ENCODE results near the gene TLL2.

TLL2 gene

DNA sequence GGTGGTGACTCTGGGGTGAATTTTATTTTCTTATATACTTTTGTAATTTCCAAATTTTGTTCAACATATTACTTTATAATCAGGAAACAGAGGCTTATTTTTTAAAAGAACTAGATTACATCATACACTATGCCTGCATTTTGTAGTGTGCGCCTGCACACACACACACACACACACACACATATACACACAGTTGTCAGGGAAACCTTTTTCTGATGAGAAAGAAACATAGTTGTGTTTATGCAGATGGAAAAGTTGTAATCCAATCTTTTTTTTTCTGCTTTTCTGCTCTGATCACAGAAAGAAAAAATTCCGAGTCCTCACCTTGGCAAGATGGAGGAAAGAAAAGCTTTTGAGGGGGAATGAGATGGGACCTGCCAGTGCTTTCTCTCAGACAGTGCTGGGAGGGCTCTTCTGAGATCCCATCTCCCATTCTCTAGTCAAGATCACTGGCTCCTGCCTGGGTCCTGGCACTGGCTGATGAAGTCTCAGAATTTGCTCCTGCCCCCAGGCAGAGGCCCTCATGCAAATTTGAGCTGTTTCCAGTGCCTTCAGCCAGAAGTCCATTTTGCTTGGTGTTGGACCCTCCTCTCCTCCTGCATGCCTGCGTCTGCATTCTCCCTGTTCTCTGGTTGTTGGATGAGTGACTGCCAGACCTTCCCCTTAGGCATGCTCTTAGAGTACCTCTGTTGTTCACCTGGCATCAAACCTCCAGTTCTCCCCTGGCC lies 59.7 kb downstream of the TLL2 start:
- ATAC-seq = no peak
- Mint-ChIP-seq H3K4me1 (no peaks in the 10 kb centered on the region), H3K4me3 (no peak overlapping the region), H3K27ac (no peak overlapping the region), H3K9me3 (no peaks in the 10 kb centered on the region), H3K27me3 (no peaks in the 10 kb centered on the region)
- no peak for DNase-seq

DNA sequence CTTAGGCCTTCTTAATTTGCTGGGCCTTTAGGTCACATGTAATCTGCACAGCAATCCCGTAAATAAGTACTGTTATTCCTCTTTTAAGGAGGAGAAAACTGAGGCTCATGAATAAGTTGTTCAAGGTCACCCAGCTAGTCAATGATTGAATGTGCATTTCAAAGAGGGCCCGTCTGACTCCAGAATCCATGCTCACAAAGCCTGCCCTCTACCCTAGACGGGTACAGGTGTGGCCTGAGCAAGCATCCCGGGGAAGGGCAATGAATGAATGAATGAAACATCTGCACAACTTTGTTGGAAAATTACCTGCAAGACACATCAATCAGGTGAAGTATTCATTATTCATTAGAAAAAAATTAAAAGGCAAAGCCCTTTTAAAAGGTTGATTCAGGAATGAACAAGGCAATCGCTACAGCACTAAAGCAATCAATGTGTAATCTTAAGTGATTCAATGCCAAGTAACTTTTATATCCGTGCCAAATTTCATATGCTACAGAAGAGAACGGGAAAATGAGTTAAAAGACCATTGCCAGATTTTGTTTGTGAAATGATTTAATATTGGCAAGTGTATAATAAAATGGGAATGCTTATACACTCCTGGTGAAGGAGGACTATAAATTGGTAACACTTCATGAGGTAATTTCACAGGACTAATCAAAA lies 61.1 kb downstream of the TLL2 start:
- H3K9me3 Mint-ChIP-seq = no peaks in the 10 kb centered on the region
- H3K27ac Mint-ChIP-seq = no peak overlapping the region
- no peak overlapping the region for H3K4me3 Mint-ChIP-seq
- DNase-seq (no peak), ATAC-seq (no peak)
- H3K4me1 Mint-ChIP-seq = no peaks in the 10 kb centered on the region
- no peaks in the 10 kb centered on the region for H3K27me3 Mint-ChIP-seq

DNA sequence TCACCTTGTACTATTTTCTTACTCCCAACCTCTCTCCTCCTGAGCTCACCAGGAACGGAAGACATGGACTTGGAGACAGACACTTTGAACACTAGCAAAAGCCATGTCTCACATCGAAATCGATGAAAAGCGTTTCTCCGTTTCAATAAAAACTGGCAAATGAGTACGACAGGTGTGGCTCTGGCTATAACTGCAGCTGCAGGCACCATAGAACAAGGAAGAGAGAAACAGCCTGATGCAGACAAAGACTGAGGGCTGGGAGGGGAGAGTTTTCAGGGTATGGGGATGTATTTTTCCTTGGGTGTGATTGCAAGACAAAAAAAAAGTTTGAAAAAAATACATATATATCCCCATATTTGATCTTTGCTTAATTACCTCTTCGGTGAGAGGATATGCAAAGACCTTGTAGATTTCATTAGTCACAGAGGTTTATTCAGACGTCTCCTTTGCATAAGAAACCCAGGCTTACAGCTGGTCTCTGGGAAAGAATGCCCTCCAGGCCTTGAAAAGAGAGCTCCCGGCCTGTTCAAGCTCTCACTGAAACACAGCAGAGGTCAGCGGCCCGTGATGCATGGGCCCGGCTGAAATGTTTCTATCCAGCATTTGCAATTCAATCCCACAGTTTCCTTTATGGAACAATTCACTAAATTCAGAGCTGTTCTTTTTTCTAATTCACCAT lies 63.1 kb downstream of the TLL2 start:
- H3K4me1 Mint-ChIP-seq = no peaks in the 10 kb centered on the region
- DNase-seq (no peak), ATAC-seq (no peak)
- no peak overlapping the region for H3K4me3 Mint-ChIP-seq
- H3K9me3 Mint-ChIP-seq = no peaks in the 10 kb centered on the region
- no peak overlapping the region for H3K27ac Mint-ChIP-seq
- H3K27me3 Mint-ChIP-seq = peaks cover 12% of the 10 kb centered on the region

DNA sequence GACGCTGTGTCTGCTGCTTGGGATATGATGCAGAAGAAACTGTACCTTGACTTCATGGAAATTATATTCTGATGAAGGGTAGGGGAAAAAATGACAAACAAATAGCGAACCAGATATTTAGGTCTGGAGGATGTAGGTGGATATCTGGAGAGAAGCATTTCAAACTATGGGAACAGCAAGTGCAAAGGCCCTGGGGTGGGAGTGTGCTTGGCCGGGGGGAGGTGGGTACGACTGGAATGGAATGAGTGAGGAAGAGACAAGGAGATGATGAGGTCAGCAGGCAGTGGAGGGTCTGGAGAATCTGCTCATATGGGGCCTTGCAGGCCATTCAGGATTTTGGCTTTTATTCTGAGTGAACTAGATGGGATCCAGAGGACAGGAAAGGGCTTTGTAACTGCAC lies 65.2 kb downstream of the TLL2 start:
- Mint-ChIP-seq H3K4me1 (no peaks in the 10 kb centered on the region), H3K27me3 (peaks cover 12% of the 10 kb centered on the region), H3K27ac (no peak overlapping the region), H3K4me3 (no peak overlapping the region), H3K9me3 (no peaks in the 10 kb centered on the region)
- no peak for DNase-seq
- ATAC-seq = no peak

DNA sequence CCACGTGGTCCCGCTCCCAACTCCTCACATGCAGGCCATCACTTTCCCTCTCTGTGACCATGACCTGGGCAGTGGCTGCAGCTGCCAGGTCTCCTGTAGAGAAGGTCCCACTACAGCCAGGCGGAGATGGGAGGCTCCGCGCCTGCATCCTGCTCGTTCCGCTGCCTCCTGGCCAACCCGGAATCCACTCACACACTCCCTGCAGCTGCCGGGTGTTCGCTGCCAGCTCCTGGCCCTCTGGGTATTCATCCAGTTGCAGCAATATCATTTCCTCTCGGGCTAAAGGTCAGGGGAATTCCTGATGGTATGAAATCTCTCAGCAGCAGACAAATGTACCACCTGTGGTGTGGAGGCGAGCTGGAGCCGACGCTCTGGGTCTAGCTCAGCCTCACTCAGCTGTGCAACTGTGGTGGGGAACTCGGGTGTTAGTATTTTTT lies 65.7 kb downstream of the TLL2 start:
- Mint-ChIP-seq H3K4me1 (no peaks in the 10 kb centered on the region), H3K9me3 (no peaks in the 10 kb centered on the region), H3K27me3 (peaks cover 12% of the 10 kb centered on the region), H3K27ac (no peak overlapping the region), H3K4me3 (no peak overlapping the region)
- ATAC-seq = no peak
- no peak for DNase-seq

DNA sequence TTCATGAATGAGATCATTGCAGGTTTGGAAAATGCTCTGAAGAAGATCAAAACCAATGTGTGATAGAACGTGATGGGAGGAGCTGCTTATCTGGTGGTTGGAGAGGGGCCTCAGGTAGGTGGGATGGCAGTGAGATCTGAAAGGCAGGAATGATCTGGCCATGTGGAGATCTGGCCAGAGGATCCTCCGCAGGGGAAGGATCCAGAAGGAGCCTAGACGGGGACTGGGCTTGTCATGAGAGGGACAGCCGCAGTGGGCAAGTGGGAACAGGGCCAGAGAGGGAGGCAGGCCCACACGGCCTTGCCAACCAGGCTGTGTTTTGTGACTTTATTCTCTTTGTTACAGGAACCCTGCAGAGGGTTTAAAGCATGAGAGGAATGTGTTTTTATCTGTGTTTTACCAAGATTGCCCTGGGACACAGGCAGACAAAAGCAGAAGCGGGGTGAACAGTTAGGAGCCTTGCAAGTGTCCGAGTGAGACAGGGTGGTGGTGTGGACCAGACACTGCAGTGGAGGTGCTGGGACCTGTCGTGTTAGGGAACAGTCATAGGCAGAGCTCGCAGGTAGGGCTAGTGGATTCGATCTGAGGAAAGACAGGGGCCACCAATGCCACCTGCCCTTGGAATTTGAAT lies 66.6 kb downstream of the TLL2 start:
- no peaks in the 10 kb centered on the region for H3K9me3 Mint-ChIP-seq
- DNase-seq (no peak), ATAC-seq (no peak)
- H3K4me3 Mint-ChIP-seq = no peak overlapping the region
- H3K27me3 Mint-ChIP-seq = peaks cover 12% of the 10 kb centered on the region
- H3K4me1 Mint-ChIP-seq = no peaks in the 10 kb centered on the region
- H3K27ac Mint-ChIP-seq = no peak overlapping the region

DNA sequence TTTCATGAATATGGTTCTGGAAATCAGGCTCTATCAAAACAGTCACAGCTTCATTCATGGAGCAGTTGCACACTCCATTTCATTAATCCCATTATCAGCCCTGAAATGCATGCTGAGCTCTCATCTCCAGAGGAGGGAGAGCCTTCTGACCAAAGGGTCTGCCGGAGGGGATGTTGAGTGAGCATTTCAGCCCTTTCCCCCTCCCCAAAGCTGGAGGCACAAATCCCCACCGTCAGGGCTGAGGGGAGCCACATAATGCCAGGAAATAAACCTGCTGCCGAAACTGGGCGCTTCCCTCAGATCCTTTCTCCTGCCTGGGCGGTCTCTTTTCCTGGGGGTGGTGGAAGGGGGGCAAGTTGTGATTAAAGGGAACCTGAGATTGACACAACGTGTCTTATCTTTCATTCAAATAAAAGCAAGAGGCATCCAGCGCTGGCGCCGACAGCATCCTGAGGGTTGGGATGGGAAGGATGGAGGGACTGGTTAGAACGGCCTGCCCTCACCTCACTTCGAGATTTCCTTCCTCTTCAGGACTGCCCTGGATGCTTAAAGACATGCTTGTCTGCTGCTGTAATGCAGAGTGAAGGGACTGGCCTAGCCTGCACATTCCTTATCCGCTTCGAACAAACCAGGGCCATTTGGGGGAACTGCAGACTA lies 71.6 kb downstream of the TLL2 start:
- DNase-seq (no peak), ATAC-seq (no peak)
- H3K9me3 Mint-ChIP-seq = no peaks in the 10 kb centered on the region
- no peaks in the 10 kb centered on the region for H3K4me1 Mint-ChIP-seq
- H3K4me3 Mint-ChIP-seq = no peak overlapping the region
- H3K27me3 Mint-ChIP-seq = peaks cover 10% of the 10 kb centered on the region
- H3K27ac Mint-ChIP-seq = no peak overlapping the region

DNA sequence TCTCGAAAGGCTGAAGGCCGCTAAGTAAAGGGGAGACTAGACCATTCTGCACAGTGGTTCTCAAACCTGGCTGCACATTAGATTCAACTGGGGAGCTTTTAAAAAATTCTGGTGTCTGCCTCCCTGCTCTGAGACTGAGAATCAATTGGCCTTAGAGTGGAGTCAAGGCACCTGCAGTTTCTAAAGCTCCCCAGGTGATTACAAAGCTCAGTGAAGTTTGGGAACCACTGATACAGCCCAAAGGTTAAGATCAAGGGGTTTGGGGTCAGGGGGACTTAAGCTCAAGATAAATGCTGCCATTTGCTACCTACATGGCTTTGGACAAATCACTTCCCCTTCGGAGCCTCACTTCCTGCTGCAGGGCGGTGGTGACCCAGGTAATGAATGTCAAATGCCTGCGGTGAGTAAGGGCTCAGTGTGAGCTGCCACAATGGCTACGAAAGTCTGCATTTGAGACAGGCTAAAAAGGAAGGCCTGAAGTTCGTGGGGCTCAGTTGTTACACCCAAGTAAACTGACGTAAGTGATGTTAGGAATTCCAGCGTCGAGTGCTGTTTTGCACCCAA lies 72.3 kb downstream of the TLL2 start:
- no peak for ATAC-seq
- H3K27me3 Mint-ChIP-seq = peaks cover 3% of the 10 kb centered on the region

DNA sequence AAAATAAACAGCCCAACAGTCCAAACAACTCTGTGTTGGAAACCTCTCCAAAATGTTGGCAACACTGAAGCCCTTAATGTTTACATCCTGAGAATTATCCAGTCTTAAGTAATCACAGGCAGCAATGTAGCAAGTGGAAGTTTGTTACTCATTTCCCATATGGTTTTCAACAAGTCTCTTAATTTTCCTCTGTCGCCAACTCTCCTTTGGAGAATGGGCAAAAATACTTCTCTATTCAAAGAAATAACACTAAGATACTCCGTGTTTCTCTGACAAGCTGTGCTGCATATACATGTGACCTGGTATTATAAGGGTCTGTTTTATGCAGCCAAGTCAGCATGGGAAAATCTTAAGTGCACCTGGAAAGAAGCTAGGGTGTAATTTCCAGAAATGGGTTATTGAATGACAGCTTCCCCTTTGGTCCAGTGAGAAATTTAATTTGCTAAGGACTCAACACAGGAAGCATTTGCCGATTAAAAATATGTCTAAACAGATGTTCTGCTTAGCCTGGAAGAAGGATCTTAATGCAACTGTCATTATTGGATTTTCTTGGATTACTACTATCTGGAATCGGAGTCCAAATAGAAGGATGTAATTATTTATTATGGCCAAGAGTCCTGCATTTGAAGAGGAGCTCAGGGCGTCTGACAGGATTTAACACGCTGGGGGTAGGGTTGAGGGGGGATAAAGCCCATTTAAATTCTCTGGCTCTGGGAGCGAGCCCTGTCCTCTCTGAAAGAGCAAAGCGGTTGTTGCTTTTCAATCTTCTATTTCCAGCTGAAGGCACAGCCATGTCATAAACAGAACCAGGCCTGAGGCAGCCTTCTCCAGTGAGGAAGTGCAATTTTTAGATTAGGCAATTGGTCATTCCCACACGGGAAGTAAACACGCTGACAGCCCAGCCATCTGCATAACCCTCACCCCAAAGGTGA lies 73.1 kb downstream of the TLL2 start:
- H3K4me1 Mint-ChIP-seq = no peaks in the 10 kb centered on the region
- no peak overlapping the region for H3K4me3 Mint-ChIP-seq
- no peaks in the 10 kb centered on the region for H3K27me3 Mint-ChIP-seq
- ATAC-seq (no peak), DNase-seq (no peak)
- peaks cover 0 to under 1% of the 10 kb centered on the region in 2 donors for H3K9me3 Mint-ChIP-seq
- no peak overlapping the region for H3K27ac Mint-ChIP-seq

More for the DNA sequence above, 72.3 kb downstream of the TLL2 start:
- H3K4me1 Mint-ChIP-seq = no peaks in the 10 kb centered on the region
- H3K27ac Mint-ChIP-seq = no peak overlapping the region
- H3K9me3 Mint-ChIP-seq = no peaks in the 10 kb centered on the region
- no peak overlapping the region for H3K4me3 Mint-ChIP-seq
- DNase-seq = no peak

DNA sequence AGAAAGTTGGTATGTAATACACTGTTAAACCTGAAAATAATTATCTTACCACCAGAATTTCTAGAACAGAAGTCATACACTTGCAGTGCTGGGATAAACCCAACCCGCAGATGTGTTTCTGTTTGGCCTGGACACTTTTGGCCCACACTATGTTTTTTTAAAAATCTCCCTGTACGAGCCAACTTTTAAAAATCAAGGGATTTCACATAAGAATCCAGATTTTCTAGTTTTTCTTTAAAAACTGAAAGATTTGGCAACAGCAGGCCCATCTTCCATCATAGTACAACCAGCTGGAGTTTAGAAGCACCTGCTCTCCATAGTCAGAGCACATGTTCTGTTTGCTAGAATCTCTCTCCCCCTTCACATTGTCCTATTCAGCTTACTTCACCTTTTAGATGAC lies 74.0 kb downstream of the TLL2 start:
- H3K27me3 Mint-ChIP-seq = no peaks in the 10 kb centered on the region
- DNase-seq (no peak), ATAC-seq (no peak)
- no peak overlapping the region for H3K27ac Mint-ChIP-seq
- H3K4me3 Mint-ChIP-seq = no peak overlapping the region
- H3K4me1 Mint-ChIP-seq = no peaks in the 10 kb centered on the region
- peaks cover 0 to 6% of the 10 kb centered on the region in 2 donors for H3K9me3 Mint-ChIP-seq

DNA sequence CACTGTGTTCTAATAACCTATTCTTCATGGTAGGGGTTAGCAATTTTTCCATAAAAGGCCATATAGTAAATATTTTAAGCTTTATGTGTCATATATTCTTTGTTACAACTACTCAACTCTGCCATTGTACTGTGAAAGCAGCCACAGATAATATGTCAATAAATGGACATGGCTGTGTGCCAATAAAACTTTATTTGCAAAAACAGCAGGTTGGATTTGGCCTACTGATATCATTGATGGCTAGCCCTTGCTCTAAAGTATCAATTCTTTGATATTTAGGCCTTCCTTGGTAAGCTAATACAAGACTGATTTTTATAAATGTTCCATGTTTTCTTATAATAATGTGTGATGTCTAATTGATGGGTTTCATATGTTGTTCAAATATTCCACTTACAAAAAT lies 77.7 kb downstream of the TLL2 start:
- ATAC-seq (no peak), DNase-seq (no peak)
- peaks cover 0 to 6% of the 10 kb centered on the region in 2 donors for H3K9me3 Mint-ChIP-seq
- peaks cover 8% of the 10 kb centered on the region for H3K27me3 Mint-ChIP-seq
- H3K4me3 Mint-ChIP-seq = no peak overlapping the region
- no peak overlapping the region for H3K27ac Mint-ChIP-seq
- no peaks in the 10 kb centered on the region for H3K4me1 Mint-ChIP-seq

DNA sequence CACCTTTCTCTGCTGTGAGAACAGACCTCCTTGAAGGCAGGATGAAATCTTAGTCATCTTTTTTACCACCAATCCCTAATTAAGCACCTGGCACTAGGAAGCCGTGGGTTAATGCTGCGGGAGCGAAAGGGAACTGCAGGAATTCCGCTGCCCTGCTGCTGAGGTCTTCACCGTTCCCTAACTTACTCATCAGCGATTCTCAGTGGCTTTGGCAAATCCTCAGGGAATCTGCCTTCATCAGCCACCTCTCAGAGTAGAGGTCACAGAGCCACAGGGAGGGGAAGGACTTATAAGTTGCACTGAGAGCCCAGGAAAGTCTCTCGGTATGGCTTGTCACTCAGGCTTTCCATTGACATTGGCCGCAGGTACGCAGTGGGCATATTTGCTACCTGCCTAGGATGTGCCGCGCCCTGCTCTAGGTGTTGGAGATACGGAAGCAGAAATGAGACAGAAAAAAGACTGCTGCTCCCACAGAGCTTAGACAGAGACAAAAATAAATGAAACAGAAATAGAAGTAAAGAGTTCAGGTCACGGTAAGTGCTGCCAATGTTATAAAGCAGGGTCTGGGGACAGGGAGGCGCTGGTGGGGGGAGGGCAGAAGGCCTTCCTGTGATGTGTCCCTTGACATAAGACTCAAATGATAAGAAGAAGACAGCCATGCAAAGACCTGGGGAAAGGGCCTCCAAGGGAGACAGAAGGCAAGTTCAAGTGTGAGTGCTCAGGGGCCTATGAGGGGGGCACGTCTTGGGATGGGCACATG lies 82.3 kb downstream of the TLL2 start:
- DNase-seq (no peak), ATAC-seq (no peak)
- Mint-ChIP-seq H3K4me3 (no peak overlapping the region), H3K4me1 (no peaks in the 10 kb centered on the region), H3K9me3 (peaks cover 0 to 6% of the 10 kb centered on the region in 2 donors), H3K27me3 (peaks cover 39% of the 10 kb centered on the region), H3K27ac (no peak overlapping the region)

DNA sequence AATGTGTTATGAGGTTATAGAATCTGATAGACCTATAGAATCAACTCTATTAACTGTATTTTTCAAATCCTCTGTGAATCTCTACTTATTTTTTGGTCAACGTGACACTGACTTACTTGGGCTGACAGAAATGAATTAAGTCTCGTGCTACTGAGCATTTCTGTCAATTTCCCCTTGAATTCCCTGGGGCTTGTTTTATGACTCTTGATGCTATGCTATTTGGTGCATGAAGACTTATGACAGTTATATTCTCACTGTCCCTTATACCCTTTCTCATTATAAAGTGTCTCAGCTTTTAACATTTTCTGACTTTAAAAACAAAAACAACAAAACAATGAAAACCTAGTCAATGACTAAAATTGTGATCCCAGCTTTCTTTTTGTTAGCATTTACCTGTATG lies 86.4 kb downstream of the TLL2 start:
- DNase-seq = no peak
- peaks cover 46% of the 10 kb centered on the region for H3K27me3 Mint-ChIP-seq
- H3K4me3 Mint-ChIP-seq = no peak overlapping the region
- H3K9me3 Mint-ChIP-seq = no peaks in the 10 kb centered on the region
- no peak for ATAC-seq
- H3K27ac Mint-ChIP-seq = no peak overlapping the region
- no peaks in the 10 kb centered on the region for H3K4me1 Mint-ChIP-seq

DNA sequence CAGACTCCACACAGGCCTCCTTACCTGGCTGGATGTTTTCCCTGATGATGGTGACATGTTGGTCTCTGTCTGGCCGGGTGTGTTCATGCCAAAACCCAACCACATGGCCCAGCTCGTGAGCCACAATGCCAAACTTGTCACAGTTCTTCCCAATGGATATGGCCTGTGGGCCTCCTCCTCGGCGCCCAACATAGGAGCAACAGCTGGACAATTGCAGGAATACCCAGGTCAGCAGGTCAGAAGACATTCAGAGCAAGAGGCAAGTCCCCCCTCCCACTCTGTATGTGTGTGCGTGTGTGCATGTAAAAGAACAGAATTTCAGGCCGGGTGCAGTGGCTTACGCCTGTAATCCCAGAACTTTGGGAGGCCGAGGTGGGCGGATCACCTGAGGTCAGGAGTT lies 91.2 kb downstream of the TLL2 start:
- no peak overlapping the region for H3K27ac Mint-ChIP-seq
- no peak overlapping the region for H3K4me3 Mint-ChIP-seq
- peaks cover 18% of the 10 kb centered on the region for H3K27me3 Mint-ChIP-seq
- no peaks in the 10 kb centered on the region for H3K4me1 Mint-ChIP-seq
- H3K9me3 Mint-ChIP-seq = no peaks in the 10 kb centered on the region
- ATAC-seq (no peak), DNase-seq (no peak)

All from stimulated activated naive CD8-positive, alpha-beta T cell treated with anti-CD3 and anti-CD28 coated beads, Interleukin-15, amount 100 ng/mL, for 72 hours (primary cell).